Measurements from ENCODE around the gene SMTNL2. TPM values are rescaled to one million over a fixed set of nuclear protein-coding genes. Genes with fewer than 3 reads are reported as not detected.

The SMTNL2 gene
- total RNA-seq, 1 experiment from 2014 or later: 2.7 TPM

GRCh38 chr17:4572131-4572530, 12.2 kb upstream of the SMTNL2 start:
- CTCF ChIA-PET: interaction anchor here (0.6 kb wide), 1 partner anchor 641 kb away, joined by 3 read pairs; no protein-coding TSS in a partner anchor
- ATAC-seq (no peak), DNase-seq (ENCODE audit: low spot score) (no peak)
- no peak overlapping the region for H3K27ac Mint-ChIP-seq
- no peaks in the 10 kb centered on the region for H3K36me3 Mint-ChIP-seq
- H3K4me3 Mint-ChIP-seq: no peak overlapping the region
- POLR2A ChIA-PET: no interaction called here
- TF ChIP-seq ATF3 (CRISPR knock-in tag; conservative IDR thresholded peaks at IDR 0.05): no peak
- TF ChIP-seq JAZF1 (CRISPR knock-in tag; IDR thresholded peaks at IDR 0.05): no peak
- peaks cover 35% of the 10 kb centered on the region for H3K4me1 Mint-ChIP-seq
- no peaks in the 10 kb centered on the region for H3K9me3 Mint-ChIP-seq
- no peaks in the 10 kb centered on the region for H3K27me3 Mint-ChIP-seq (ENCODE audit: low read depth)

- ATAC-seq: no peak
- CTCF ChIA-PET: no interaction called here
Measured at GRCh38 chr17:4573115-4573514, 11.2 kb upstream of the SMTNL2 start.

GRCh38 chr17:4573669-4574068, 10.7 kb upstream of the SMTNL2 start:
- DNase-seq (ENCODE audit: low spot score): no peak
- Mint-ChIP-seq H3K27me3 (ENCODE audit: low read depth) (no peaks in the 10 kb centered on the region), H3K9me3 (no peaks in the 10 kb centered on the region), H3K4me3 (no peak overlapping the region), H3K27ac (no peak overlapping the region), H3K36me3 (no peaks in the 10 kb centered on the region), H3K4me1 (peaks cover 36% of the 10 kb centered on the region)
- ChIA-PET POLR2A (no interaction called here), CTCF (interaction anchor here (0.9 kb wide), 1 partner anchor 10 kb away, joined by 3 read pairs; the partner anchor contains the start of gene SMTNL2)
- TF ChIP-seq E2F4 (CRISPR knock-in tag; IDR thresholded peaks at IDR 0.05; ENCODE audit: borderline replicate concordance, low read depth) (no peak), IRF2 (CRISPR knock-in tag; IDR thresholded peaks at IDR 0.05; ENCODE audit: borderline replicate concordance, low read depth) (no peak), RORB (CRISPR knock-in tag; IDR thresholded peaks at IDR 0.05) (no peak), ZNF416 (CRISPR knock-in tag; IDR thresholded peaks at IDR 0.05) (no peak), ZBTB43 (CRISPR knock-in tag; IDR thresholded peaks at IDR 0.05) (no peak), SOX15 (CRISPR knock-in tag; IDR thresholded peaks at IDR 0.05) (no peak), PREB (CRISPR knock-in tag; IDR thresholded peaks at IDR 0.05; ENCODE audit: borderline replicate concordance) (no peak), JAZF1 (CRISPR knock-in tag; IDR thresholded peaks at IDR 0.05) (no peak), GRHL2 (CRISPR knock-in tag; IDR thresholded peaks at IDR 0.05; ENCODE audit: insufficient replicate concordance, severe bottlenecking) (no peak), MXD4 (CRISPR knock-in tag; IDR thresholded peaks at IDR 0.05; ENCODE audit: borderline replicate concordance) (no peak), ELF4 (CRISPR knock-in tag; IDR thresholded peaks at IDR 0.05; ENCODE audit: low read depth) (no peak), SMAD4 (CRISPR knock-in tag; IDR thresholded peaks at IDR 0.05) (no peak), RELA (CRISPR knock-in tag; IDR thresholded peaks at IDR 0.05; ENCODE audit: borderline replicate concordance) (no peak), FOXK1 (CRISPR knock-in tag; IDR thresholded peaks at IDR 0.05) (no peak), HMGA2 (CRISPR knock-in tag; IDR thresholded peaks at IDR 0.05) (no peak), TEAD1 (CRISPR knock-in tag; IDR thresholded peaks at IDR 0.05) (no peak), E2F1 (CRISPR knock-in tag; IDR thresholded peaks at IDR 0.05) (no peak), SP1 (CRISPR knock-in tag; conservative IDR thresholded peaks at IDR 0.05) (no peak), NR1H2 (CRISPR knock-in tag; IDR thresholded peaks at IDR 0.05) (no peak), CREB1 (CRISPR knock-in tag; IDR thresholded peaks at IDR 0.05) (no peak)
- ATAC-seq: no peak

More at GRCh38 chr17:4573115-4573514, 11.2 kb upstream of the SMTNL2 start:
- Mint-ChIP-seq H3K4me3 (no peak overlapping the region), H3K27ac (no peak overlapping the region), H3K4me1 (peaks cover 38% of the 10 kb centered on the region), H3K27me3 (ENCODE audit: low read depth) (no peaks in the 10 kb centered on the region), H3K9me3 (no peaks in the 10 kb centered on the region), H3K36me3 (no peaks in the 10 kb centered on the region)
- DNase-seq (ENCODE audit: low spot score): no peak
- no peak for TF ChIP-seq USF2 (CRISPR knock-in tag; IDR thresholded peaks at IDR 0.05)
- POLR2A ChIA-PET: no interaction called here

All from WTC11 (cell line).